ENCODE results near the gene FGFR1OP2. TPM values are rescaled to one million over a fixed set of nuclear protein-coding genes. Genes with fewer than 3 reads are reported as not detected.
"Not testable (repeated sequence)": the region's sequence is repeated elsewhere in the genome, so short reads cannot be mapped to it uniquely, and the experiment has no call there.

Gene FGFR1OP2
- total RNA-seq (2014; rRNA removed) = 50.0 and 53.4 TPM in 2 replicates
- 29.3 TPM for polyA plus RNA-seq (2012)

- DNase-seq (ENCODE audit: low read depth) = peak; percentile 98
Observed at GRCh38 chr12:26937863-26938700, at the start of gene FGFR1OP2, which contains the start of gene INTS13. FGFR1OP2 (plus strand) TSS chr12:26938470; CDS start chr12:26954159, 15,689 bp downstream. INTS13 (minus strand) TSS chr12:26937981; CDS start chr12:26936803, 1,178 bp downstream.

- DNase-seq (ENCODE audit: low read depth) = no peak
Observed at GRCh38 chr12:26890784-26891183, 47.5 kb upstream of the FGFR1OP2 start.

- no peak for DNase-seq (ENCODE audit: low read depth)
Observed at GRCh38 chr12:26891704-26892103, 46.6 kb upstream of the FGFR1OP2 start.

GRCh38 chr12:26895672-26896071, 42.6 kb upstream of the FGFR1OP2 start:
- DNase-seq (ENCODE audit: low read depth) = no peak

DNA sequence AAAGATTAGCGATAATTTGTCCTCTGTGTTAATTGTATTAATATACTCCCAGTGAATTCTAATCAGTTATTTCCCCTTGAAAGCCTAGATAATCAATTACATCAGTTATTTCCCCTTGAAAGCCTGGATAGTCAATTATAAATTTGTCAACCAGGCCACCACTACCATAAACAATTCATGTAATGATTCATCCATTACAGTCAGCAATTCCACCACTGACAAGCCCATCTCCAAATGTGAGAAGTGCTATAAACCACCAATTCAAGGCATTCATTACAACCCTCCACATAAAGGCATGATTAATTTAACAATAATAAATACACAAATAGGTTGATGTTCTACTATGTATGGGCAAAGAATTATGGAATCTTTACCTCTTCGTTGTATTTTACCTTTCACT, 41.4 kb upstream of the FGFR1OP2 start:
- DNase-seq (ENCODE audit: low read depth) = no peak

- not testable (repeated sequence) for DNase-seq (ENCODE audit: low read depth)
Observed at GRCh38 chr12:26903396-26903795, 34.9 kb upstream of the FGFR1OP2 start.

GRCh38 chr12:26906024-26906423, 32.2 kb upstream of the FGFR1OP2 start:
- no peak for DNase-seq (ENCODE audit: low read depth)

GRCh38 chr12:26906704-26907103, 31.6 kb upstream of the FGFR1OP2 start:
- no peak for DNase-seq (ENCODE audit: low read depth)

DNA sequence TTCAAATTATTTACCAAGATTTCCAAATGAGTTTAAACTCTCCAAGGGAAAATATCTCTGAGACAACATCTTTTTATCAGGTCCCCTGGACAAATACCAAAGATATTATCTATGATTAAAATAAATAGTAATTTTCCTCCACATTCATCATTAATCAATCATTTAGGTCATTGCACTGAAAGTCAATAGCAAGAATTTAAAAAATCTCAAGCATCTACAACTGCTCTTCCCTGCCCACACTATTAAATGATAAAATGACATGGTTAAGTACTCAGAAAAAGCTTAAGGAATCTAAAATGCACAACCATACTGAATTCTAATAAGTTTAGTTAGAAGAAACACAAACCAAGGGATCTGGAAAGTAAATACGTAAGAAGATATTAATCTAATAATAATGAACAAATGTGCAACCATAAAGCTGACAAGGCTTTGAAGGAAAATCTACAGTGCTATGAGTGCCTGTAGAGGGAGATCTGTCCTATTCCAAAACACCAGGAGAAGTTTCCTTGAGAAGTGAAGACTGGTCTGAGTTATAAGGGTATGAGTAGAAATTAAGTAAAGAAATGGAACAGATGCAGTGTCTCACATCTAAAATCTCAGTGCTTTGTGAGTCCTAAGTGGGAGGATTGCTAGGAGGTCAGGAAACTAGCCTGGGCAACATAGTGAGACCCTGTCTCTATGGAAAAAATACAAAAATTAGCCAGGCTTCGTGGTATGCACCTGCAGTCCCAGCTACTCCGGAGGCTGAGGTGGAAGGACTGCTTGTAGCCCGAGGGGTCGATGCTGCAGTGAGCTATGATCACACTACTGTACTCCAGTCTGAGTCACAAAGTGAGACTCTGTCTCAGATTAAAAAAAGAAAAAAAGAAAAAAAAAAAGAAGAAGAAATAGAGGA, 19.7 kb upstream of the FGFR1OP2 start:
- DNase-seq (ENCODE audit: low read depth) = no peak

- DNase-seq (ENCODE audit: low read depth) = no peak
Observed at GRCh38 chr12:26919216-26919555, 19.1 kb upstream of the FGFR1OP2 start.

DNA sequence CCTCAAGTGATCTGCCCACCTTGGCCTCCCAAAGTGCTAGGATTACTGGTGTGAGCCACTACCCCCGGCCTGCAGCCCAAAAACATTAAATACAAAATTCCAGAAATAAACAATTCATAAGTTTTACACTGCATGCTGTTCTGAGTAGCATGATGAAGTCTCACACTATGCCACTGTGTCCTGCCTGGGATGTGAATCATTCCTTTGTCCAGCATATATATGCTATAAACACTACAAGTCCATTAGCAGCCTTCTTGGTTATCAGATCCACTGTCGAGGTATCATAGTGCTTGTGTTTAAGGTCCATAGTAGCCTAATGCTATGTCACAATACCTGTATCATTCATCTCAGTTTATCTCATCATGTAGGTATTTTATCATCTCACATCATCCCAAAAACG, 16.4 kb upstream of the FGFR1OP2 start:
- no peak for DNase-seq (ENCODE audit: low read depth)

DNA sequence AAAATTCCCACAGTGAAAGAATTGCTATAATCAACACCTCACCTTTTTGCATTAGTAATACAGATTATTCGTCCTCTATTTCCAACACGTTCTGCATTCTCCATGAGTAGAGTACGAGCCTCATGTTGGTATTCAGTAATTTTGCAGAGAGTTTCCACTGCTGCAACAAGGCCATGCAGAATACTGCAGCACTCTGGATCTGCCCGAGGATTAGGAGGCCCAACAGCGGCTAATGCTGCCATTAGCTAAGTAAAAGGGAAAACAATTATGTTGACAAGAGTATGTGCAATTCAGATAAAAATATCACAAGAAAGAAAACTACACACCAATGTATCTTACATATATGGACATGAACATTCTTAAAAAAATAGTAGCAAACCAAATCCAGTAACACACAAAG, 9.6 kb upstream of the FGFR1OP2 start:
- DNase-seq (ENCODE audit: low read depth) = no peak

- DNase-seq (ENCODE audit: low read depth) = no peak
Observed at GRCh38 chr12:26929590-26929989, 8.7 kb upstream of the FGFR1OP2 start.

- no peak for DNase-seq (ENCODE audit: low read depth)
Observed at GRCh38 chr12:26935636-26936378, 2.5 kb upstream of the FGFR1OP2 start.

DNA sequence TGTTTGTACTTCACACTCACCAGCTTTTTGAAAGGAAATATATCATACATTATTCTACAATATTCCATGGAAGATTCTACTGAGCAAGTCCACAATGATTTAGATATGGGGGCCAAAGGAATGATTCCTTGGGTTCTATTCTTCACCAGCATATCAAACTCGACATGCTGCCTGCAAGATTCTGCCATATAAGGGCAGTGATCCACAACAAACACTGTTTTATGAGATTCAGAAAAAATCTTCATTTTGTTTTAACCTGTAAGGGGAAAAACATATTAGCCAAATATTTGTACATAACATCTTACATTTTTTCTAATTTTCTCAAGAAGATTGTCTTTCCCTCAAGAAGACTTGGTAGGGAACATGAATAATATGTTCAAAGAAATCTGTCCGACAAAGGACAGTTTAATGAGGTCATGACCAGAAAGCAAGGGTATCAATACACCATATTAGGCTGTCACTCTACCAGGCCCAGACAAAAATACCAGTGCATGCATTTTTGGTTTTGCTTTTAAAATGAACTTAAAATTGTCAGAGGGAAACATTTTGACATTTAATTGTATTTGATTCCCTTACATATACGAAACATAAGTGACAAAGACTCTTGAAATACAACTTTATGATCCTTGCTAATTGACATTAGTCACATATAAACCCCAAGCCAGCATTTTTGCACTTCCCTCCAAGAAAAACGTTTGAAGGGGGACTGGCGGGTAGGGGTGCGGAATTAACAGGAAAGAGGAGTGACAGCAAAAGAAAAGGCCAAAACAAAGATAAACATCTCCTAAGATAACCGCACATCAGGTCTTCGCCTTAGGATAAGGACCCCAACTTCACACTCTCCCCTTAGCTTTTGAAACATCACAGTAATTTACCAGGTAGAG, 1.5 kb upstream of the FGFR1OP2 start:
- no peak for DNase-seq (ENCODE audit: low read depth)

GRCh38 chr12:26937443-26937862, 817 bp upstream of the FGFR1OP2 start:
- no peak for DNase-seq (ENCODE audit: low read depth)

DNA sequence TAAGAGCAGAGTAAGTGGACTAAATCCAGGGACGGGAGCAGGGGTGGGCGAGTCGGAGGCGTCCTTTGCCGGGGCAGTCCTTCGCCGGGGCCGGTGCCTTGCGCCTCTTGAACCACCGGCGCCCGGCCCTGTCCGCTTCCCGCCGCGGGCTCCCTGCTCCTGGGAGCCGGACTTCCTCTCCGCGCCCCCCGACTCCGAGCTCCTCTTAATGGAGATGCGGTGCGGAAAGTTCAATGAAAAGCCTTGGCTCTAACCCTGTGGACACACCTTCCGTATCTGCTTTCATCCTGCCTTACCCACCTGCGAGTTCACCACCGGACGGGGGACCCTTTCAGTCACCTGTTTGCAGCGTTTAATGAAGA, 412 bp downstream of the FGFR1OP2 start:
- no peak for DNase-seq (ENCODE audit: low read depth)

DNA sequence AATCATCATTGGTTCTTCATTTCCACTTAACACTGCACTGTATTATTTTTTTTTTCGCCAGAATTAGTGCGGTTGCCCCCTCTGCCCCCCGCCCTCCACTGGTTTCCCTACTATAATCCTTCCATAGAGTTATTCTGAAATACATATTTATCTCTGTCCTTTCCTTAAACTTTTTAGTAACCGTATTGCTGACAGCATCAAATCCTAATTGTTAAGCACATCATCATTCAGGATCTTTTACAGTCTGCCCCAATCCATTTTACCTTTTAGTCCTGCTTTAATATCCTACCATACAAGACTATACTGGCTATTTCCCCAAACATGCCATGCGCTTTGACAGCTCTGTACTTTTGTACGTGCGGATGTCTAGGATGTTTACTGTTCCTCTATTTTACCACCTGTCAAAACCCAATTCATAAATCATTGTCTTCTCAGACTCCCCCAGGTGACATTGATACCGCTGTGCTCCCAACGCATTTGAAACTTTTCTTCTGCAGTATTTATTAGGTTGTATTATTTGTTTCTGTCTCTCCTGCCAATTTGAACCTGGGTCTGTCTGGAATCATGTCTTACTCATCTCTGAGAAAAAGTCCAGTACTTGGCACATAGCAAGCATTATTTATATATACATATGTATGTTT, 1.0 kb downstream of the FGFR1OP2 start:
- DNase-seq (ENCODE audit: low read depth) = no peak

DNA sequence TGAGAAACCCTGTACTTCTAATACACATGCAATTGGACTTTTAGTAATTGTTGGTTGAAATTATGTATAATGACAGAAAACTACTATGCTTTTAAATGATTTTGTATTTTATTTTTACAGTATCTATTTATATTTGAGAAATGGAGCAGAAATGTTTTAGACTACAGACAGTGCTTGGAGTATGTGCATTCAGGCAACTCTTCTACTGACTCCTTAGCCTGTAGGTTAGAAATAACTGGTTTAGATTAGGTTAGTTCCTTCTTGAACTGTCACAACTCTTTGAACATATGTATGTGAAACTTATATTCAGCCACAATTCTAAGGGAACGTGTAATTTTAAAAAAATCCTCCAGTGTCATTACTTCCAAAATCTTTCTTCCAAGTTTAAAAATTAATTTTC, 1.7 kb downstream of the FGFR1OP2 start:
- DNase-seq (ENCODE audit: low read depth) = no peak

DNA sequence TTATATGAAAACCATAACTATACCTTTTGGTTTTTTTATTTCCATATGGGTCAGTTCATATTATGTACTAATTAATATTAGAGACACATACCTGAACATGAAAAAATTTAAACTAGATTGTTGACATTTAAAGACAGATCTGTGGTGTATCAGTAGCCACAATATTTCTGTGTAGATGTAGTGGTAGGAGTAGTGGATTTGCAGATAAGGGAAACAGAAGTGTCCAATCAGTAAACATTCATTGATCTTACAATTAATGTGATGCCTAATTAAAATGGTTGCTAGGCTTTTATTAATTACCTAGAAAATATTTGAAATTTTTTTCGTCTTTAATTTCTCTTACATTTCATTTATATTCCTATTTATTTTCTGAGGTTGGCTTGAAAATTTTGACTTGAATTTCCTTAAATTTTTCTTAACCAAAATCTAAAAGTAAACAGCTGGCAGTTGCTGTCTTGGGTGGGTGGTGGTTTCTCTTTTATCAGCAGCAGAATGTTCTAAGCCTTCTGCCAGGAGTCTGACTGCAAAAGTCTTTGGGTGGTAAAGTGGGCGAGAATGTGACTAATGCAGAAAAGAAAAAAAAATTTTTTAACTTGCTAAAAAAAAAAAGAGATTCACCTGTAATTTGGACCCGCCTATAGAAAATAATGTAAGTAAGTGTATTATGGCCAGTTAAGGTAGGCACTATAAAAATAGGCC, 2.4 kb downstream of the FGFR1OP2 start:
- DNase-seq (ENCODE audit: low read depth) = peak; percentile 32

Data from LHCN-M2 (cell line).